ENCODE results near the gene DUSP1.
A peak's percentile ranks its signal among the peaks of the same experiment; 100 is the strongest.

Gene DUSP1

DNA sequence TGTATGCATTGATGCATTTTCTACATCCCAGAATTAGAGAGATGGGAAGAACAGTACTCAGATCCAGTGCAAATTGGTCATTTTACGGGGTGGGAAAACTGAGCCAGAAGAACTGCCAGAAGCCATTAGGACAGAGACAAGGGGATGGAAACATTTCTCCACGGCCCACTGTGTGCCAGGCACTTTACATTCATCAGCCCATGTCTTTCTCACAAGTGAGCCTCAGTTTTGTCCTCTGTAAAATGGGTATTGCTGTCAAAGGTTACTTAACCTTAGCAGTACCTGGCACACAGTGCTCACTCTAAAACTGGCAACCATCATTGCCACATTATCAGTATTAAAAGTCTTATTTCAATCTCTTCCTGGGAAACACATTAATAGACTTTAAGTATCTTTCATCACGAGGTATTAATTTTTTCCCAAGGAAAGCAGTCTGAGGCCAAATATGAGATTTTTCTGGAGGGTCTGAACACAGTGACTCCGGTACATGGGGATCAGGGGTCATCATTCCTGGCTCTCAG is 5.2 kb downstream of the DUSP1 start:
- FAIRE-seq (no peak), DNase-seq (ENCODE audit: low spot score) (no peak)

DNA sequence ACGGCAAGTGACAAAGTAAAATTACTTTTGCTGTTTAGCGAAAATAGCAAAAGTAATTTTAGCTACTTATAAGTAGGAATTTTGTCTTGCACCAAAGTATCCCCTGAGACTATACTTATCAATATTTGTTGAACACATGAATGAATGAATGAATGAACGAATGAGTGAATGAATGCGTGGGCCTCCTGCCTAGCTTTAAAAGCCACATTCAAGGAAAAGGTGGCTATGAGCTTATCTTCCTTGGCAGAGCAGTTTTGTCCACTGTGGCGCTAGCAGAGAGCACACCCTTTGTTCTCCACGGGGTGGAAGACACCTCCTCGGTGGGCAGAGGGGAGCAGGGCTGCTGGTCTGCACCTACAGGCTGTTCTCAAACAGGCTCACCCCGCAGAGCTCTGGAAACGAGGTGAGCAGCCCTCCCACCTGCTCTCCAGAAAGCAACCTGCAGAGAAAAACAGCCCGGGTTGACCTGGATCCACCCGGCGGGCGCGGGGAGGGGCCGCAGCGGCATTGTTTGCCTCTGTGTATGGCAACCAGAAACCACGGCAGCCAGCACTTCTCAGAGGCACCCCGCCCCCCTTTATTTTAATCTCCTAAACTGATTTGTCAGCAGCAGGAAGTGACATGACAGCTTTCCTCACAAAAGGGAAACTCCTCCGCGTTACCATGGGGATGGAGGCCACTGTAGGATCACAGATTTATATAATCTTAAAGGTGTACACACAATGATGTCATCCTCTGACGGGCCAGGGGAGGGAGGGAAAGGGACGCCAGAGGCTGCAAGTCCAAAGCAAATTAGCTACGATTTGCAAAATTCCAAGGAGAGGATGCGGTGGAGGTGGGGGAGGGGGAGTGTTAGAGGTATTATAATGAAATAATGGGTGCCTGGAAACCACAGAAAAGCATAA is 5.9 kb downstream of the DUSP1 start:
- DNase-seq (ENCODE audit: low spot score) = peak; percentile 93
- FAIRE-seq = no peak

DNA sequence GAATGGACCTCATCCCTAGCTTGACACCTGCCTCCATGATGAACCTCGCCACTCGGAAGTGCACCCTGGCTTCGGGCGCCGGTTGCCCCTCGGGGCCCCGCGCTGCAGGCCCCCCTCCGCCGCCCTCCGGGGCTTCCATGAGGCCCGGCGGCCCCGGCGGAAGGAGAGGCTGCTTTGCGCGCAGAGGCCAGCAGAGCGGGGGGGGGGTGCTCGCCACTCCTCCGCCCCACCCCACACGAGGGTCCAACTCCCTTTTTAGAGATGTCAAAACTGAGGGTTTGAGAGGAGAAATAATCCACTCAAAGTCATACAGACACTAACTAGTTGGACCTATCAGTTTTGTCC is 7.9 kb downstream of the DUSP1 start:
- DNase-seq (ENCODE audit: low spot score) = no peak

DNA sequence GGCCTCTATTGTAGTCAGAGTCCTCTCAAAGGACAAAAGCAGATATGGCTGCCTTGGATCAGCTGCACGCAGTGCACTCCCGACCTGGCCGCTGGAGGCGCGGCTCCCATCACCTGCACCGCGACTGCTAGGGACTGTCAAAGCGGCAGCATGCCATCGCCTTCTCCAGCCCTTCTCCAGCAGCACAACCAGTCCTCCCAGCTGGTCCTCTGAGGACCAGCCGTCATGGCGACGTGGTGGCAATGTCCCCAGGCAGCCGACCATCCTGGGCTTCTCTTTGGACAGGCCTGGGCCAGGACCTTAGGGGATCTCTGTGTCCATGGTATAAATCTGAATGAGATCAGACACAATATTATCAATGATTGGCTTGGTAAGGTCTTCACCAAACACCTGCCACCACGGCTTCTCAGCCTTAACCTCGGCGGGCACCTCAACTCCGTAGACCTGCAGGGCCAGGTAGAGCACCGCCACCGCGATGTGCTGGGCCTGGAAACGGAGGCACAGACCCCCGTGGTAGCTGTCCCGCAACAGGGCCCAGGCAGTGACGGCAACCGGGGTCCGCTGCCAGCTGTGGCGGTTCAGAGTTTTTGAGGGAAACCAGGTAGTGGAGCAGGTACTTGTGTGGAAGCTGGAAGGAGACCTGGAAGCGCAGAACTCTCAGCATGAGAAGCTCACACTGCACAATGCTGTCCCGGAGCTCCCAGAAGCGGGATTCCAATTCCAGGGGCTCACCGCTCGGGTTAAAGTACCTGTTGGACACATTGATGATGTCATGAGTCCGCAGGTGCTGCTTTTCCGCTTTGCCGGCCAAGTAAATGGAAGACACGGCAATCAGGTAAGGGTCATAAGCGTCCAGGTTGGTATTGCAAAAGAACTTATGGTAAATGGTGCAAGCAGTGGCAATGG is 8.5 kb downstream of the DUSP1 start:
- no peak for FAIRE-seq
- no peak for DNase-seq (ENCODE audit: low spot score)

More for the DNA sequence above, 7.9 kb downstream of the DUSP1 start:
- no peak for FAIRE-seq

DNA sequence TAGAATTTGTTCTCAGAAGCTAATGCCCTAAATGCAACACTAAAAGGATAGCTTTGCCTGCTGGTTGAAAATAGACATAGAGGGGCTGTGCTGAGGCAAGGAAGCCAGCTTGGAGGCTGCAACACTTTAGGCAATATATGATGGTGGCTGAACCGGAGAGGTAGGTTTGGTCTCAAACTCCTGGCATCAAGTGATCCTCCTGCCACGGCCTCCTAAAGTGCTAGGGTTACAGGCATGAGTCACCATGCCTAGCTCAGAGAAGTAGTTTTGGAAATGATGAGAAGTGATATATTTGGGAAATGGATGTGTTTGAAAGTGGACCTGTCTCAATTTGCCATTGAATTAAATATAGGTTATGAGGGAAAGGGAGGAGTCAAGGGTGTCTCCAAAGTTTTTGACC is 10.0 kb downstream of the DUSP1 start:
- no peak for FAIRE-seq
- DNase-seq (ENCODE audit: low spot score) = no peak

DNA sequence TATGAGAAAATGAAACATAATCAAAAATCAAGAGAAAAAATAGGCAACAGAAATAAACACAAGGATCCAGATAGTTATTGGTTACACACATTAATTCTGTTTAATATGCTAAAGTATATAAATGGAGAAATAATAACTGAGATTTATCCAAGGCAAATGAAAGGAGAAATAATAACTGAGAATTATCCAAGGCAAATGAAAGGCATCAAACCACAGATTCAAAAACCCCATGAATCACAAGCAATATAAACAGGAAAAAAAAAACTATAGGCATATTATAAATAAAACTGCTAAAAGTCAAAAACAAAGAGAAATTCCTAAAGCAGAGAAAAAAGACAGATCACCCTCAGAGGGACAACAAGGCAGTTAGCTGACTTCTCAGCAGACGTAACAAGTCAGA is 10.9 kb downstream of the DUSP1 start:
- no peak for DNase-seq (ENCODE audit: low spot score)
- FAIRE-seq = no peak

DNA sequence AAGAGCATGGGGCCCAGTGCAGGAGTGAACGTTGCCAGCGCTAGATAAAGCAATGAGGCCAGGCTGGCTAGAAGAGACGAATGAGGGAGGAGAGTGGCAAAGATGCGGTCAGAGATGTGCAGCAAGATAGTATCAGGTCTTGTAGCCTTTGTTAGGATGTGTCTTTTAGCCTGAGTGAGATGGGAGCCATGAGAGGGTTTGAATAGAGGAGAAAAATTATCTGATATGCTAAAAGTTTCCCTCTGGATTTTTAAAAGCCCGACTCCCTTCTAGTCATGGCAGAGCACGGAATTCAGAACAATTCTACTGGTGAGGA is 12.2 kb downstream of the DUSP1 start:
- FAIRE-seq = no peak
- no peak for DNase-seq (ENCODE audit: low spot score)

DNA sequence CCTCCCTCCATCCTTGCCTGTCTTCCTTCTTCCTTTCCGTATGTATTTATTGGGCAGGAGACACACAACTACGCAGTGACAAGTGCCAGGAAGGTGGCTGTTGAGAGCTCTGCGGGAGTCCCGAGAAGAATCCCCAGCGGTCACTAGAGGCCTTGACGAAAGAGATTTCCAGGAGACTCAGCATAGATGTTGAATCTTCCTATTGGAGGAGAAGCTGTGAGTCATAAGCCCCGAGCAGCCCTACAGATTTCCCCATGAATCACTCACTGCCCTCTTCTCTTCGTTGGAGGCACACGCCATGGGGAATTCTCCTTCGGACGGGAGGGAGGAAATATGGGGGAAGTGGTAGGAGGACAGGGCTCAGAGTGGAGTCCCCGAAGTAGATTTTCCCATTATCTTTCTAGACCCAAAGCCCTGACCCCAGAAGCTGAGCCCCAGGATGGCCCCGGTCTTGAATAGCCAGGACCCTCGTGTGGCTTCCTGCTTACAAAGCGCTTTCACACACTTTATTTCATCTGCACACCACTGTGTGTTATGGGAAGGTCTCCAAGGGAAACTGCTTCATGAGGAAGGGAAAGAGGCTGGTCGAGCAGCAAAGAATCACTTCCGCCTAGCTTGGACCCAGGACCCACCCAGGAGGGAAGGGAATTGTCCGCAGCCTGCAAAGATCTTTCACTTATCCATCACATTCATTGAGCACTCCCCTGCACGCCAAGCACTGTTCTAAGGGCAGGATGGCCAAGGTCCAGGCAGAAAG is 12.7 kb downstream of the DUSP1 start:
- FAIRE-seq = no peak

DNA sequence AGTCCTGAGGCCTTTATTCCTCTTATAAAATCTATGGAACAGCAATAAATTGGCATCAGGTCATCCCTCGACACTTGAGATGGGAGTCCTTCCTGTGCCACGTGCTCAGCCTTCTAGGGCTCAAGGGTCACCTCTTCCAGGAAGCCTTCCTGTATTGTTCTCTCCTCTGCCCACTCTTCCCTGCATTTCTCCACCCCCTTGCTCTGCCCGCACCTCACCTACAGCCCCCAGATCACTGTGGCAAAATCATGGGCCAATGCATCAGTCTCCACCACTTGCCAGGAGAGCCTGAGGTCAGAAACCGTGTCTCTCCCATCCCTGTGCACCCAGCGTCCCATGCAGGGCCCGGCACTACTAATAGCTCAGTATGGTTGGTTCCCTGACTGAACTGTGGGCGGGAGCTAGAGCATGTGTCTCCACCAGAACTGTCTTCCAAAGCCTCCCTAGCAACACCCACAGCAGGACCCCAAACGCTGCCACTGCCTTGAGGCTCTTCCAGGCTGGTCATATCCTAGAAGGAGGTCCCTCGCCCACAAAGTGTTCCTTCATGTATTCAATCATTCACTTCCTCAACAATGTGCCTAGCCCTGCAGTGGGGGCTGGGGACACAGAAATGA is 13.5 kb downstream of the DUSP1 start:
- no peak for DNase-seq (ENCODE audit: low spot score)
- no peak for FAIRE-seq

More for the DNA sequence above, 12.7 kb downstream of the DUSP1 start:
- DNase-seq (ENCODE audit: low spot score) = no peak

DNA sequence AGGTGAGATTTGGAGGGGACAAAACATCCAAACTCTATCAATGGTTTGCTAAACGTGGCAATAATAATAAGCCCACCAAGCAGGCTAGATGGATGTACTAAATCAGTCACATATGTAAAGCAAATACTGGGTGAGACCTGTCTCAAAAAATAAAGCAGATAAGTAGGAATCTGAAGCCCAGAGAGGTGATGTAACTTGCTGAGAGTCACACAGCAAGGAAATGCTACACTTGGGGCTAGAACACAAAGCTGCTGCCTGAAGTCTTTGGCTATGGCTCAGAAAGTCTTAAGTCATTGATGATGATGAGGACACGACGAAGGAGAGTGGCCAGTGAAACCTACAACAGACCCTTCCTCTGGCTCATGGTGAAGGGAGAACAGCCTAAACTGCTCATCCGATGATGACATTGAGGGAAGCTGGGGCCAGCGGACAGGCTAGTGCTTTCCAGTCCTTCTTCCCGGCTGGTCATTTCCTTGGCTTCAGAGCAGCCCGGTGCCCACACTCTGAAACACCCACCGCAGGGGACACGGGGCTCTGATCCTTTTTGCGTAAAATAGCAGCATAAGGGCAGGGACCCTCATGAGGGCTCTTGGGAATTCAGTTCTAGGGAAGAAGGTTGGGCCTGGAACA is 14.1 kb downstream of the DUSP1 start:
- no peak for FAIRE-seq

DNA sequence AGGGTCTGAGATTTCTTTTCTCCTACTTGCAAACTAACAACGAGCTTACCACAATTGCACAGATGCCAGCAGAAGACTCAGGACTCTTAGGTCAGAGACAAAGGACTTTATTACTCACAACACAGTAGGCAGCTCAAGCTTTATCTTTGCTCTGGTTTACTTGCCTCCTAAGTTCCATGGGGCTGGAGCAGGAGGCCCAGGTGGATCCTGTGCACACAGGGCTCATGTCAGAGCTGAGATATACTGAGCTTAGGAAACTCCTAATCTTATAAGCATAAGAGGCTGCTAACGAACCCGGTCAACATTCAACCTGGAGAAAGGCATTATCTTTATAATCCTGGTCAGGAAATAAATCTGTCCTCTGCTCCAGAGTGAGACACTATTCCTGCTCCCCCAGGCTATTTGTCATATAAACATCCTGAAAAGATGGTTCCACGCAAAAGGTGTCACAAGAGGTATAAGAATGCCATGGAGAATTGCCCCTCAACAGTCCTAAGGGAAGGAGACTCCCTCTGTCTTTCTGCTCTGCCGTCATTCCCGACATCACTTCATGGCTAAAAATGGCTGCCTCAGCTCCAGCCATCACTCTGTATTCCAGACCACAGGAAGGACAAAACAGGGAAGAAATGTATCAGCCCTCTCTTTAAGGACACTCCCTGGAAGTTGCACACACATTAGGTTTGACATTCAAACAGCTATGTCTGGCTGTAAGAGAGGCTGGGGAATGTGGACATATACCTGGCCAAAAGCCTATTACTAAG is 16.2 kb downstream of the DUSP1 start:
- FAIRE-seq (no peak), DNase-seq (ENCODE audit: low spot score) (no peak)

More for the DNA sequence above, 14.1 kb downstream of the DUSP1 start:
- no peak for DNase-seq (ENCODE audit: low spot score)

DNA sequence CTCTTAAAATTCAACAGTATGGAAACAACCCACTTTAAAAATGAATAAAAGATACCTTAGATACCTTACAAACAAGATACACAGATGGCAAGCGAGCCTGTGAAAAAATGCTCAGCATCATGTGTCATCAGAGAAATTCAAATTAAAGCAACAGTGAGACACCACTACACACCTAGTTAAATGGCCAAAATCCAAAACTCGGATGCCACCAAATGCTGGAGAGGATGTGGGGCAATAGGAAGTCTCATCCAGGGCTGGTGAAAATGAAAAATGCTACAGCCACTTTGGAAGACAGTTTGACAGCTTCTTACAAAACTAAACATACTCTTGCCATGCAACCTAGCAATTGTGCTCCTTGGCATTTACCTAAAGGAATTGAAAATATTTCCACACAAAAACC is 17.9 kb downstream of the DUSP1 start:
- FAIRE-seq (no peak), DNase-seq (ENCODE audit: low spot score) (no peak)

DNA sequence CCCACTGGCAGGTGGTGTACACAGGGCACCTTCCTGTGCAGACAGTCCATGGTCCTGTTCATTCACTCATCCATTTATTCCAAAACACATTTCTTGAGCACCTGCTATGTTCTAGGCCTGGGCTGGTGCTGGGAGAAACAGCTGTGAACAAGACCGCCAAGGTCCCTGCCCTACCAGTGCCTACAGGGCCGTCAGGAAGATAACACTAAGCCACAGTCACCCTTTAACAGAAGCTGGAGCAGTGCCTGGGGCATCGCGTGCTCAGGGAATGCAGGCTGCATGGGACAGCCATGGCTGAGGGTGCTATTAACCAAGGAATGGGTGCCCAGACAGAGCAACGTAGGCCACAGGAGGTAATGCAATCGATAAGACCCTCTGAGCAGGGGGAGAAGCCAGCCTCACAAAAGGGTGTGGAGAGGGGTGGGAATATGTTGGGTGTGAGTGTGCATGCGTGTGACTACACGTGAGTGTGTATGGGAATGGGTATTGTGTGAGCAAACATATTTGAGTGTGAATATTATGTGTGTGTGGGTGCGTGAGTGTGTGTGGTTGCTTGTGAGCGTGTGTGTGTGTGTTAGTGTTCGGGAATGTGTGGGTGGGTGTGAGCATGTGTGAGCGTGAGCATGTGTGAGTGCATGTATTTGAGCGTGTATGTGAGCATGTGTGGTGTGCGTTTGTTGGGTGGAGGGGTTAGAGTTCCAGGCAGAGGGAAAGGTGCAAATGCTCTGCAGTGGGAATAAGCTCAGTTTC is 19.1 kb downstream of the DUSP1 start:
- FAIRE-seq = peak; percentile 42

DNA sequence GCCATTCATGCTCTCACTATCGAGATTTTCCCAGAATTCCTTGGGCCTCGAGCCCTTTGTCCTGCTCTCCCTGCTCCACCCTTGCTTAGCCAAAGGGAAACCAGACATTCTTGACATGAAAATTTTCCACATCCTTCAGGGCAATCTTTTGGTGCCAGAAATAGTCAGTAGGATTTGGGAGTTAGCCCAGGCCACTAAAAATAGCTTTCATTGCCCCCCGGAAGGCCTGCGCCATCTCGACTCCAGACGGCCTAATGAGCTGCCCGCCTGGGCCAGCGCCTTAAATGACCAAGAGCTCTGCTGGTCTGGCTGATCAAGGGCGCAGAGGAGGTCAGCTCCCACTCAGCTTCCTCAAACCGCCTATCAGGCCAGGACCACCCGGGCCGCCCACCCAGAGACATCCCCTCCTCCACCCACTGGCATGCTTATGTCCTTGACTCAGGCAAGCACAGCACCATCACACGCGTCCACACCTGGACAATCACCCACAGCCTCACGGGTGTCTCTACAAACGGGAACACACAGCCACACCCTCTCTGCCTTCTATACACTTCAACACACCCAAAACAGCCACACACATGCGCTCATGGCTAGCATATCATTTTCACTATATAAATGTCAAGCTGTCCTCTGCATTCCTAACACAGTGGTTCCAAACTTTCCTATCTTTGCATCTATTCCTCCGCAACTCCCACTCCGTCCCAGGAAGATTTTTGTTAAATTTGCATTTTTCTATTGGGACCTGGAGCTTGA is 20.9 kb downstream of the DUSP1 start:
- FAIRE-seq (no peak), DNase-seq (ENCODE audit: low spot score) (no peak)

More for the DNA sequence above, 19.1 kb downstream of the DUSP1 start:
- DNase-seq (ENCODE audit: low spot score) = no peak

DNA sequence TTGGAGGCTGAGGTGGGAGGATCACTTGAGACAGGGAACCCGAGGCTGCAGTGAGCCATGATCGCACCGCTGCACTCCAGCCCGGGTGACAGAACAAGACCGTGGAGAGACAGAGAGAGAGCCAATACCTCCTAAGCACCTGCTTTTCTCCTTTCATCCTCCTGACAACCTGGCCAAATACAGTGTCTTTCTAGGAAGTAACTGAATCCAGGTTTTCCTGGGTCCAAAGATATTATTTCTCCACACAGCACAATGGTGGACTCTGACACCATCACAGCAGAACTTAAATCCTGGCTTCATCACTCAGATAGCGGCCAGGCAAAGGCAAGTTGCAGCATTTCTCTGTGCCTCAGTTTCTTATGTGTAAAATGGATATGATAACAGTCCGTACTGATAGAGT is 21.9 kb downstream of the DUSP1 start:
- FAIRE-seq = no peak
- no peak for DNase-seq (ENCODE audit: low spot score)

DNA sequence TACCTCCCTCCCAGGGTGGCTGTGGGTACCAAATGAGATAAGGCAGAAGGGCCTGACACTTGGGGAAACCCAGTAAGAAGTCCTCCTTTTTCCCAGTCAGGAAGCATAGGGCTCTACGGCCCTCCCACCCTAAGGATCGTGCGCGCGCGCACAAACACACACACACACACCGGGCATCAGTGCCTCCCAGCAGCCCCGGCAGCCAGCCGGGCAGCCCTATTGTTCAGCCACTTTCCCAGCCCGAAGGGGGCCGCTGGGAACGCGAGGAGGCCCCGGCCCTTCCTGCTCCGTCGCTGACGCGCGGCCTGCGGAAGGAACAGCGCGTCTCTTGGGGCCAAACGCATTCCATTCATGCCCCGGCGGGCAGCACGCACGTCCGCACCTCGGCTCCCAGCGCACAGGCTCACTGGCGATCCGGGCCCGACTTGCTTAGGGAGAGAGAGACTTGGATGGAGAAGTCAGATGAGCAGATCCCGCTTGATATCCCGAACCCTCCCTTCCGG is 22.6 kb downstream of the DUSP1 start:
- no peak for FAIRE-seq
- no peak for DNase-seq (ENCODE audit: low spot score)

DNA sequence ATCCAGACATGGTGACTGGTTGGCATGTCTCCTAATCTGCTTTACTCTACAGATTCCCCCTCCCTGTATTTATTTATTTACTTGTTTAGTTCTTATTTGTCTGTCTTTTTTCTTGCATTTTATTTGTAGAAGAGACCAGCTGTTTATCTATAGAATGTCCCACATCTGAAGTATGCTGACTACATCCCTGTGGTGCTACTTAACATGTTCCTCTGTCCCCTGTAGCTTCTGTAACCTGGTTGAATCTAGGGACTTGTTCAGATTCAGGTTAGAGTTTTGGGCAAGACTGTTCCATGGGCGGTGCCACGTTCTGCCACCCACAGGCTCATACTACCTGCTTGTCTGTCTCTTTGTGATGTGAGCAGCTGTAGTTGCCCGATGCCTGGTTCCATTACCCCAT is 23.5 kb downstream of the DUSP1 start:
- DNase-seq (ENCODE audit: low spot score) (no peak), FAIRE-seq (no peak)

DNA sequence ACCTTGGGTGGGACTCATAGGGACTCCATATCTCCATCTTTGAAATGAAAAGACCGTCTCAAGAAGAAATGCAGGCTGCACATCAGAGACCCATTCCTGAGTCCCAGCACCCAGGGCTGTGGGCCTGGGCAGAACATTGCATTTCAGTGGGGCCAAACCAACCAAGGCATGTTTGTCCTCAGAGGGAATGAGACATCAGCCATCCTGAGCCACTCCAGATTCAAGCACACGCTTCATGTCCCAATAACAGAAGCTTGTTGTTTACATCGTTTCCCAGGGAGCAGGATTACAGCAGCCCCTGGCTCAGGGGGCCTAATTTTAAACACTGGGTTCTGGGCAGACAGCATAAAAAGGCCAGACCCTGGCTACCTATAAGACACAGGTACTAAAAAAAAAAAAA is 24.3 kb downstream of the DUSP1 start:
- DNase-seq (ENCODE audit: low spot score) = no peak
- no peak for FAIRE-seq
